HepG2 (cell line): ENCODE data around the gene ZG16B. TPM values are rescaled to one million over a fixed set of nuclear protein-coding genes. Genes with fewer than 3 reads are reported as not detected.

Experiments
- ATAC-seq: fragments of 200-7000 bp; cut with Tn5 transposase; 3 replicates; pipeline ENCODE4 v1.9.1; 2020; ENCODE audit warnings: mild to moderate bottlenecking, moderate library complexity
- BruUV-seq: library from RNA; stranded (reverse); fragments of 400-500 nt; replicated peaks from 2 replicates; lab custom pipeline; 2021; lab: Mats Ljungman, UMichigan
- CTCF ChIA-PET: fragments of 300-600 bp; formaldehyde crosslinking; extraction: SDS; loops from one replicate; lab custom pipeline; 2021; ENCODE audit warnings: low total read pairs, inconsistent platforms, low intra/inter-chr PET ratio; lab: Yijun Ruan, JAX
- POLR2A ChIA-PET: fragments of 350-600 bp; sonication (Branson Sonifier 250); formaldehyde crosslinking; loops from one replicate; lab custom pipeline; 2020; ENCODE audit warnings: antibody characterized with exemption, inconsistent platforms; lab: Yijun Ruan, JAX
- DNase-seq: peaks from one replicate; pipeline ENCODE4 v3.0.0-alpha.2; 2015; ENCODE audit warnings: low spot score
- FAIRE-seq: peaks from 3 replicates; lab custom pipeline; 2011; peaks lifted over from hg19 to GRCh38; lab: Jason Lieb, UNC
- H2AFZ ChIP-seq: one replicate; pipeline ENCODE4 v1.6.1; 2011; ENCODE audit warnings: low read length, inconsistent platforms
- H3K27ac ChIP-seq: fragments of 300-600 bp; 3 replicates; pipeline ENCODE4 v1.8.0; 2011; ENCODE audit warnings: mixed run types, mild to moderate bottlenecking, mixed read lengths, low read length, inconsistent platforms; ENCODE audit not compliant: insufficient read depth; ENCODE audit errors: extremely low read length
- H3K27me3 ChIP-seq, 2 experiments: fragments of 200-600 bp in 1 of 2; 2 replicates in 1 of 2; 3 replicates in 1 of 2; pipeline versions ENCODE4 v1.6.0 to v1.8.0; 2011; ENCODE audit warnings: low read length in 2 of 2, mild to moderate bottlenecking in 2 of 2, moderate library complexity in 2 of 2, inconsistent platforms in 1 of 2; ENCODE audit not compliant: insufficient read depth in 2 of 2, control insufficient read depth in 1 of 2
- H3K36me3 ChIP-seq, 2 experiments: fragments of 200-600 bp in 1 of 2; replicated peaks in 1 of 2; 2 replicates in 1 of 2; 3 replicates in 1 of 2; pipeline versions ENCODE4 v1.5.1 to v1.8.0; 2011; ENCODE audit warnings: low read length in 2 of 2, inconsistent platforms in 1 of 2; ENCODE audit not compliant: insufficient read depth in 2 of 2, control insufficient read depth in 1 of 2
- H3K4me1 ChIP-seq: 2 replicates; pipeline ENCODE4 v1.5.1; 2012; ENCODE audit warnings: low read length, inconsistent platforms; ENCODE audit not compliant: insufficient read depth
- H3K4me2 ChIP-seq: 2 replicates; pipeline ENCODE4 v1.6.0; 2011; ENCODE audit warnings: low read depth, low read length, inconsistent platforms
- H3K4me3 ChIP-seq, 3 experiments: fragments of 200-600 bp in 1 of 3; sonication (generic), shearing (Covaris generic) in 1 of 3; replicated peaks in 1 of 3; 2 replicates each; pipeline ENCODE4 v1.5.1; 2011 to 2016; ENCODE audit warnings: low read length in 3 of 3, inconsistent platforms in 2 of 3, low read depth in 2 of 3, mild to moderate bottlenecking in 2 of 3, control low read depth in 1 of 3, mixed read lengths in 1 of 3; ENCODE audit not compliant: insufficient read depth in 1 of 3
- H3K79me2 ChIP-seq: one replicate; pipeline ENCODE4 v1.6.1; 2011; ENCODE audit warnings: low read length, inconsistent platforms; ENCODE audit not compliant: insufficient read depth
- H3K9ac ChIP-seq: 2 replicates; pipeline ENCODE4 v1.6.0; 2011; ENCODE audit warnings: mild to moderate bottlenecking, low read depth, low read length, inconsistent platforms; ENCODE audit not compliant: insufficient read depth
- H3K9me3 ChIP-seq: 2 replicates; pipeline ENCODE4 v1.5.1; 2012; ENCODE audit warnings: mild to moderate bottlenecking, low read length
- H4K20me1 ChIP-seq: 2 replicates; pipeline ENCODE4 v1.6.0; 2011; ENCODE audit warnings: inconsistent platforms, mild to moderate bottlenecking, low read length, moderate library complexity; ENCODE audit not compliant: insufficient read depth
- HDAC2 ChIP-seq: sonication (generic); formaldehyde crosslinking; IDR thresholded peaks from 2 replicates; pipeline ENCODE4 v1.4.0; 2020; ENCODE audit warnings: missing genetic modification reagents
- HNF4G ChIP-seq, 2 experiments: sonication (generic) in 1 of 2; formaldehyde crosslinking in 1 of 2; IDR thresholded peaks; 2 replicates each; pipeline versions ENCODE4 v1.4.0 to v1.6.1; 2011 to 2020; ENCODE audit warnings: borderline replicate concordance in 2 of 2, low read depth in 2 of 2, mild to moderate bottlenecking in 2 of 2, low read length in 1 of 2, missing genetic modification reagents in 1 of 2, moderate library complexity in 1 of 2
- KLF6 ChIP-seq: IDR thresholded peaks from 2 replicates; pipeline ENCODE4 v1.8.0; 2016; ENCODE audit warnings: missing biosample characterization, missing genetic modification reagents
- RAD51 ChIP-seq: fragments of 450-650 bp; IDR thresholded peaks from 2 replicates; pipeline ENCODE4 v1.6.1; 2016; ENCODE audit warnings: borderline replicate concordance
- RBM39 ChIP-seq: fragments of 200-400 bp; formaldehyde crosslinking; IDR thresholded peaks from one replicate; pipeline ENCODE4 v1.6.1; 2018; ENCODE audit warnings: antibody characterized with exemption, mild to moderate bottlenecking, low read depth, low read length; ENCODE audit not compliant: poor library complexity, severe bottlenecking
- RFX1 ChIP-seq: fragments of 450-650 bp; IDR thresholded peaks from 2 replicates; pipeline ENCODE4 v1.6.1; 2017
- SNAPC2 ChIP-seq: sonication (generic); formaldehyde crosslinking; IDR thresholded peaks from 2 replicates; pipeline ENCODE4 v1.8.1; 2022; ENCODE audit warnings: mild to moderate bottlenecking, missing genetic modification reagents
- SOX5 ChIP-seq: IDR thresholded peaks from 2 replicates; pipeline ENCODE4 v1.6.1; 2016; ENCODE audit warnings: borderline replicate concordance
- ZBTB3 ChIP-seq: sonication (generic); formaldehyde crosslinking; IDR thresholded peaks from 2 replicates; pipeline ENCODE4 v1.4.0; 2020; ENCODE audit warnings: low read depth, mild to moderate bottlenecking, moderate library complexity, missing genetic modification reagents, borderline replicate concordance
- ZNF143 ChIP-seq: sonication (generic); formaldehyde crosslinking; IDR thresholded peaks from 2 replicates; pipeline ENCODE4 v1.4.0; 2020; ENCODE audit warnings: missing genetic modification reagents
- ZNF451 ChIP-seq: sonication (generic); formaldehyde crosslinking; IDR thresholded peaks from 2 replicates; pipeline ENCODE4 v1.5.0; 2020; ENCODE audit warnings: mild to moderate bottlenecking, missing genetic modification reagents
- ZNF570 ChIP-seq: sonication (generic); formaldehyde crosslinking; IDR thresholded peaks from 2 replicates; pipeline ENCODE4 v1.4.0; 2020; ENCODE audit warnings: mild to moderate bottlenecking, missing genetic modification reagents, borderline replicate concordance
- ZNF572 ChIP-seq: sonication (generic); formaldehyde crosslinking; IDR thresholded peaks from 2 replicates; pipeline ENCODE4 v1.5.1; 2020; ENCODE audit warnings: mild to moderate bottlenecking, missing genetic modification reagents
- ZNF619 ChIP-seq: sonication (generic); formaldehyde crosslinking; IDR thresholded peaks from 2 replicates; pipeline ENCODE4 v1.4.0; 2020; ENCODE audit warnings: mild to moderate bottlenecking, missing genetic modification reagents
- ZNF704 ChIP-seq: sonication (generic); formaldehyde crosslinking; IDR thresholded peaks from 2 replicates; pipeline ENCODE4 v1.8.1; 2023; ENCODE audit warnings: mild to moderate bottlenecking, inconsistent platforms, moderate library complexity, missing genetic modification reagents, borderline replicate concordance
- WGBS: methylation state at CpG from one replicate; pipeline ENCODE4 v1.1.6; 2017; ENCODE audit warnings: low lambda C conversion rate; 5-methylcytosine and 5-hydroxymethylcytosine counted together
- in situ Hi-C: cut with HindIII; loops from 2 replicates; pipeline ENCODE4 v1.10.0; 2017; ENCODE audit warnings: low pct_unique_long_range_greater_than_20kb; ENCODE audit not compliant: extremely low pct_ligation_motif_present
- intact Hi-C: fragments of 100-400 bp; cut with micrococcal nuclease; formaldehyde crosslinking; loops from one replicate; pipeline ENCODE4 v1.10.0; 2022; ENCODE audit not compliant: unreplicated experiment
- polyA plus RNA-seq, 8 experiments: library from polyadenylated mRNA; depleted of rRNA in 3 of 8; stranded (reverse) in 7 of 8; unstranded in 1 of 8; fragments of >200 nt; fragmentation: Illumina TruSeq in 4 of 8; extraction: Trizol in 4 of 8; gene quantifications; 2 replicates each; pipeline versions ENCODE4 v1.2.1 to v1.2.3, GENCODE V29; 2011 to 2016; ENCODE audit warnings: low read depth in 4 of 8, missing spikeins in 1 of 8, mixed read lengths in 1 of 8; ENCODE audit not compliant: insufficient read depth in 1 of 8
- total RNA-seq, 5 experiments: library from RNA; depleted of rRNA; stranded (reverse); fragments of >200 nt; fragmentation: Illumina TruSeq; extraction: Trizol; gene quantifications; 2 replicates each; pipeline ENCODE4 v1.2.3, GENCODE V29; 2016; ENCODE audit warnings: low read depth in 1 of 5
- TF ChIP-seq, protein P1 (sequence below): sonication (generic); formaldehyde crosslinking; IDR thresholded peaks from 2 replicates; pipeline ENCODE4 v1.5.1; 2020; ENCODE audit warnings: mild to moderate bottlenecking, missing genetic modification reagents, moderate library complexity

The ZG16B gene
- total and polyA plus RNA-seq, 2 of the 13 experiments (the other 11 are each of a cell fraction or from before 2014, with no cell fraction given), result 1.5 to 11.3 TPM

DNA sequence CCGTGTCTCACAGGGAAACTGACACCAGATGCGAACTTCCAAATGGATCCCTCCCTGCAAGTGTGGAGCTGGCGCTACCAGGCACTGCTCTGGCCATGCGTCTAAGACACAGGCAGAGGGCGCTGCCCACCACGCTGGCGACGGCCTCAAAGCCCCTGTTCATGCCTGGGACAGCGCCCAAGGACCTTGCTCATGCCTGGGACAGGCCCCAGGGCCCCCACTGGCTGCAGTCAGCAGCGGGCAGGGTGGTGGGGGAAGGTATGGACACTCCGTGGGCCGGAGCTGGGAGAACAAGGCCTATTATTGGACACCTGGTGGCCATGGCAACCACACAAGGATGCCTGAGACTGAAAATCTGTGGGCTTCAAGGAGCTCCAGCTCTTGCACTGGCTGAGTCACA is 8.8 kb downstream of the ZG16B start:
- Histone ChIP-seq H3K4me3 (no peak overlapping the region), H3K36me3 (no peaks in the 10 kb centered on the region), H3K27ac (no peak overlapping the region), H3K79me2 (no peaks in the 10 kb centered on the region), H4K20me1 (no peaks in the 10 kb centered on the region), H3K4me1 (peaks cover 39% of the 10 kb centered on the region), H3K4me2 (no peak overlapping the region), H3K27me3 (peaks cover 3 to 4% of the 10 kb centered on the region in 2 experiments; a peak in 2 of 5 replicates), H3K9ac (no peak overlapping the region), H3K9me3 (no peaks in the 10 kb centered on the region), H2AFZ (no peak overlapping the region)
- ChIA-PET POLR2A (interaction anchor here (1.4 to 1.8 kb wide), 3 partner anchors 9 to 67 kb away, joined by 7 to 19 read pairs (median 9); partner anchors contain the start of gene ZG16B), CTCF (interaction anchor here (0.6 to 3.0 kb wide), 6 partner anchors 30 to 88 kb away, joined by 3 to 19 read pairs (median 6); no protein-coding TSS in a partner anchor)
- peak; percentile 73 for FAIRE-seq
- ATAC-seq, result peak; percentile 91
- 7% methylated on average over 3 of the region's 12 CpGs for WGBS
- BruUV-seq, result no TSS peak
- intact Hi-C loops, result loop anchor here (1.0 to 2.0 kb wide), 3 partner anchors 16 to 80 kb away; no protein-coding TSS in a partner anchor
- in situ Hi-C loops, result loop anchor here (5.0 kb wide), 2 partner anchors 33 to 73 kb away; partner anchors contain the start of gene FLYWCH1
- DNase-seq, result peak; percentile 72
- TF ChIP-seq HDAC2 (CRISPR knock-in tag) (peak; percentile 31; the same call in 1 of the 2 replicates), ZNF619 (CRISPR knock-in tag) (0 out of 2 replicates have a peak, but pooled peaks have one; percentile 31), RFX1 (peak; percentile 50), ZNF451 (CRISPR knock-in tag) (0 out of 2 replicates have a peak, but pooled peaks have one; percentile 39), RAD51 (no peak), ZNF570 (CRISPR knock-in tag) (no peak), ZBTB3 (CRISPR knock-in tag) (no peak), KLF6 (CRISPR knock-in tag) (no peak), ZNF704 (CRISPR knock-in tag) (0 out of 2 replicates have a peak, but pooled peaks have one; percentile 28), SNAPC2 (CRISPR knock-in tag) (no peak), ZNF572 (peak; percentile 81; the same call in 1 of the 2 replicates), HNF4G (IDR thresholded peaks at IDR 0.05; ENCODE audit: borderline replicate concordance, low read depth, low read length) (no peak), HNF4G (CRISPR knock-in tag; IDR thresholded peaks at IDR 0.05; ENCODE audit: borderline replicate concordance, low read depth) (peak; percentile 68; the same call in 1 of the 2 replicates), SOX5 (CRISPR knock-in tag) (no peak), ZNF143 (CRISPR knock-in tag) (peak; percentile 45; the same call in 1 of the 2 replicates), RBM39 (peak; percentile 25)
- TF ChIP-seq, protein P1, sequence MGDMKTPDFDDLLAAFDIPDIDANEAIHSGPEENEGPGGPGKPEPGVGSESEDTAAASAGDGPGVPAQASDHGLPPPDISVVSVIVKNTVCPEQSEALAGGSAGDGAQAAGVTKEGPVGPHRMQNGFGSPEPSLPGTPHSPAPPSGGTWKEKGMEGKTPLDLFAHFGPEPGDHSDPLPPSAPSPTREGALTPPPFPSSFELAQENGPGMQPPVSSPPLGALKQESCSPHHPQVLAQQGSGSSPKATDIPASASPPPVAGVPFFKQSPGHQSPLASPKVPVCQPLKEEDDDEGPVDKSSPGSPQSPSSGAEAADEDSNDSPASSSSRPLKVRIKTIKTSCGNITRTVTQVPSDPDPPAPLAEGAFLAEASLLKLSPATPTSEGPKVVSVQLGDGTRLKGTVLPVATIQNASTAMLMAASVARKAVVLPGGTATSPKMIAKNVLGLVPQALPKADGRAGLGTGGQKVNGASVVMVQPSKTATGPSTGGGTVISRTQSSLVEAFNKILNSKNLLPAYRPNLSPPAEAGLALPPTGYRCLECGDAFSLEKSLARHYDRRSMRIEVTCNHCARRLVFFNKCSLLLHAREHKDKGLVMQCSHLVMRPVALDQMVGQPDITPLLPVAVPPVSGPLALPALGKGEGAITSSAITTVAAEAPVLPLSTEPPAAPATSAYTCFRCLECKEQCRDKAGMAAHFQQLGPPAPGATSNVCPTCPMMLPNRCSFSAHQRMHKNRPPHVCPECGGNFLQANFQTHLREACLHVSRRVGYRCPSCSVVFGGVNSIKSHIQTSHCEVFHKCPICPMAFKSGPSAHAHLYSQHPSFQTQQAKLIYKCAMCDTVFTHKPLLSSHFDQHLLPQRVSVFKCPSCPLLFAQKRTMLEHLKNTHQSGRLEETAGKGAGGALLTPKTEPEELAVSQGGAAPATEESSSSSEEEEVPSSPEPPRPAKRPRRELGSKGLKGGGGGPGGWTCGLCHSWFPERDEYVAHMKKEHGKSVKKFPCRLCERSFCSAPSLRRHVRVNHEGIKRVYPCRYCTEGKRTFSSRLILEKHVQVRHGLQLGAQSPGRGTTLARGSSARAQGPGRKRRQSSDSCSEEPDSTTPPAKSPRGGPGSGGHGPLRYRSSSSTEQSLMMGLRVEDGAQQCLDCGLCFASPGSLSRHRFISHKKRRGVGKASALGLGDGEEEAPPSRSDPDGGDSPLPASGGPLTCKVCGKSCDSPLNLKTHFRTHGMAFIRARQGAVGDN, result peak; percentile 69
